ENCODE measurements around the gene SEMA3G.

DNA sequence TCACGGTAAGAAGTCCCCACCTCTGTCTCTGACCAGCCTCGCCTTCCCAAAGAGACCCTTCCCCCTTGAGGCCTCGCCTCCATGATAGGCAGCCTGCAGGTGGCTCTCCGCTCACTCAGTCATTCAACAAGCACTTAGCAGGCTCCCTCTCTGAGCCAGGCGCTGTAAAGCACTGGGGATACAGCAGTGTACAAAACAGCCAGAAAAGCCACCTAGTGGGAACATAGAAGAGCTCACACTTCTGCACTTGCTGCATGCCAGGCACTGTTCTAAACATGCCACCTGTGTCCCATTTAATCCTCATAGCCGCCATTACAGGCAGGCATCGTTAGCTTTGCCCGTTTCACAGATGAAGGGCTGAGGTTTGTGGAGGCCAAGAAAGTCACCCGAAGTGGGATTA is 56.0 kb downstream of the SEMA3G start:
- no peak for TF ChIP-seq POLR2AphosphoS5 (IDR thresholded peaks at IDR 0.05)
- TF ChIP-seq, protein P1, sequence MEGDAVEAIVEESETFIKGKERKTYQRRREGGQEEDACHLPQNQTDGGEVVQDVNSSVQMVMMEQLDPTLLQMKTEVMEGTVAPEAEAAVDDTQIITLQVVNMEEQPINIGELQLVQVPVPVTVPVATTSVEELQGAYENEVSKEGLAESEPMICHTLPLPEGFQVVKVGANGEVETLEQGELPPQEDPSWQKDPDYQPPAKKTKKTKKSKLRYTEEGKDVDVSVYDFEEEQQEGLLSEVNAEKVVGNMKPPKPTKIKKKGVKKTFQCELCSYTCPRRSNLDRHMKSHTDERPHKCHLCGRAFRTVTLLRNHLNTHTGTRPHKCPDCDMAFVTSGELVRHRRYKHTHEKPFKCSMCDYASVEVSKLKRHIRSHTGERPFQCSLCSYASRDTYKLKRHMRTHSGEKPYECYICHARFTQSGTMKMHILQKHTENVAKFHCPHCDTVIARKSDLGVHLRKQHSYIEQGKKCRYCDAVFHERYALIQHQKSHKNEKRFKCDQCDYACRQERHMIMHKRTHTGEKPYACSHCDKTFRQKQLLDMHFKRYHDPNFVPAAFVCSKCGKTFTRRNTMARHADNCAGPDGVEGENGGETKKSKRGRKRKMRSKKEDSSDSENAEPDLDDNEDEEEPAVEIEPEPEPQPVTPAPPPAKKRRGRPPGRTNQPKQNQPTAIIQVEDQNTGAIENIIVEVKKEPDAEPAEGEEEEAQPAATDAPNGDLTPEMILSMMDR (IDR thresholded peaks at IDR 0.05; ENCODE audit: poor library complexity, severe bottlenecking): no peak
- no peak for TF ChIP-seq TAF1 (IDR thresholded peaks at IDR 0.05; ENCODE audit: low read depth)
- TF ChIP-seq RAD21 (conservative IDR thresholded peaks at IDR 0.05): no peak

Measured in neural cell (in vitro differentiated cells).